NCI-H1417 treated with DMSO at 0.1 percent for 48 hours (cell line): ENCODE measurements around the gene GALNT15.

Experiments used
- DNase-seq: peaks from one replicate; lab custom pipeline; 2025; lab: John Stamatoyannopoulos, UW

The GALNT15 gene

DNA sequence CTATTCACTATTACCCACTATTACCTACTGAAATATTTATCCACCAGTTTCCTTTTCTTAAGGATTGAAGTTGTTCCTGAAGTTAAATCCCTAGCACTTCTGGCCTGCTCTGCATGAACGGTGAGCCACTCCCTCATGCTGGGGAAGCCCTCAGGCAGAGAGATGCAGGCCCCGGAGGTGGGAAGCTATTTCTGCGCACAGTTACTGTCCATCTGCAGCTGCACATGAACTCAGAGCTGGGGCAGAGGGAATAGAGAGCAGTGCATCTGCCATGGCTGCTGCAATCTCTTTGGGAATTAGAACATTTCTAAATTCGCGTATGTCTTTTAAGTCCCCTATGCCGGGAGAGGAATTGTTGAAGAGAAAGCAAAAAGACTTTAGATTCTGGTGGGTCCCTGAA is 6.3 kb upstream of the GALNT15 start:
- DNase-seq, result no peak

DNA sequence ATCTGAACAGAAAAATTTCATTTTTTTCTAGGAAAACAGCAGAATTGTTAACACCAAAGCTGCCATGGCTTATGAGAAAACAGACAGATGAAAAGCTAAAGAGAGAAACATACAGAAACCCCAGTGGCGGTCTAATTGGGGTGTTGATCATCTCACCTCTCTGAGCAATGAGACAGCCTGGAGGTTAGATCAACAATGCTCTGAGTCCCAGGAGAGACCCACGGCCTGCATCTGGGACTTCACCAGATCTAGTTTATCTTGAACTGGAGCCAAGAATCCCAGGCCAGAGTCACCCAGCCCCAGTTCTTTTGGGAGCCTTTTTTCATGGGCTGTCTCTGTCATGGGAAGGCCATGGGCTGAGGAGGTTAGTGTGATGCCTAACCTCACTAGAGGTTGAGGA is 3.5 kb upstream of the GALNT15 start:
- no peak for DNase-seq

- no peak for DNase-seq
Measured at GRCh38 chr3:16171825-16172224, 2.7 kb upstream of the GALNT15 start.

DNA sequence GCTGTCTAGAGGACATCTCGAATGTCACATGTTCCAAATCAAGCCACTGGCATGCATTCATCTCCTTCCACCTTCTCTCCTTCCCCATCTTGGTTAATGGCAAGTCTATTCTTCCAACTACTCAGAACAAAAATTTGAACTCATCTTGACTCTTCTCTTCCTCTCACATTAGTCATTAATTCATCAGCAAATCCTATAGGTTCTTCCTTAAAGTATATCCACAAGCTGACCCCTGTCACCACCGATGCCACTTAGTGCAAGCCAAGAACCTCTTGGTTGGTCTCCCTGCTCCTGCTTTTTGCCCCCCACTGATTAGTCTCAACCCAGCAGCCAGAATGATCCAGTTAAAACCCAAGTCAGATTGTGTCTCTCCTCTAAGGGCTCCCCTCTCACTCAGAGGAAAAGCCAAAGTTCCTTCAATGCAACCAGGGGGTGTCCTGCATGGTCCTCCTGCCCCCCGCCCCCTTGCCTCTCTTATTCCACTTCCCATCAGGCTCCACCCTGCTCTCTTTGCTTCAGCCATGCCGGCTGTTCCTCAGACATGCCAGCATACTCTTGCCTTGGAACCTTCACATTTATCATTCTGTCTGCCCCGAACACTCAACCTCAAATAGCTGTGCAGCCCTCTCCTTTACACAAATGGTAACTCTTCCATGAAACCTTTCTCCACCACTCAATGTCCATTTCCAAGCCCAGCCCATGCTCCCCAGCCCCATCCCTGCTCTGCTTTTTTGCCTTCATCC is 1.0 kb upstream of the GALNT15 start:
- DNase-seq, result no peak

DNA sequence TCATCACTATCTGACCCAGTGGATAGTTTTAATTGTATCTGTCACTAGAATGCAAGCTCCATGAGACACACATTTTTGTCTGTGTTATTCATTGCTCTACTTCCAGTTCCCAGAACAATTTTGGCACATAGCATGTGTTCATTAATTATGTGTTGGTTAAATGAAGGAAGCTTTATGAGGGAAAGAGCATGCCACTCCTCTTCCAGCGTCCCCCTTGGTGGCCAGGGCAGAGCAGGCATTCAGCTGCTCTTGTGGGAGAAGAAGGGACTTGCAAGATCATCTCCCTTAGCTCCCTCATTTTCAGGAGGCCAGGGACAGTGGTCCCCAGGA is 489 bp upstream of the GALNT15 start:
- no peak for DNase-seq

DNA sequence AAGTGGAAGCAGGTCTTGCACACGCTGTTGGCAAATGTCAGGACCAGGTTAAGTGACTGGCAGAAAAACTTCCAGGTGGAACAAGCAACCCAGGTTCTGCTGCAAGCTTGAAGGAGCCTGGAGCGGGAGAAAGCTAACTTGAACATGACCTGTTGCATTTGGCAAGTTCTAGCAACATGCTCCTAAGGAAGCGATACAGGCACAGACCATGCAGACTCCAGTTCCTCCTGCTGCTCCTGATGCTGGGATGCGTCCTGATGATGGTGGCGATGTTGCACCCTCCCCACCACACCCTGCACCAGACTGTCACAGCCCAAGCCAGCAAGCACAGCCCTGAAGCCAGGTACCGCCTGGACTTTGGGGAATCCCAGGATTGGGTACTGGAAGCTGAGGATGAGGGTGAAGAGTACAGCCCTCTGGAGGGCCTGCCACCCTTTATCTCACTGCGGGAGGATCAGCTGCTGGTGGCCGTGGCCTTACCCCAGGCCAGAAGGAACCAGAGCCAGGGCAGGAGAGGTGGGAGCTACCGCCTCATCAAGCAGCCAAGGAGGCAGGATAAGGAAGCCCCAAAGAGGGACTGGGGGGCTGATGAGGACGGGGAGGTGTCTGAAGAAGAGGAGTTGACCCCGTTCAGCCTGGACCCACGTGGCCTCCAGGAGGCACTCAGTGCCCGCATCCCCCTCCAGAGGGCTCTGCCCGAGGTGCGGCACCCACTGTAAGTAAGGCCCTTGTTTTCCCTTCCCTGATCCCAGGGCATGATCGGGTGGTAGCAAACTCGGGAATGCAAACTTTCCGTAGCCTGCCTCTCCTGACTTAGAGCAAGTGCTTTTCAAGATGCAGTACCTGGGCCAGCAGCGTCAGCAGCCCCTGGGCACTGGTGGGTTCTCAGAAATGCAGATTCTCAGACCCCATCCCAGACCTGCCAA is 759 bp downstream of the GALNT15 start:
- no peak for DNase-seq

DNA sequence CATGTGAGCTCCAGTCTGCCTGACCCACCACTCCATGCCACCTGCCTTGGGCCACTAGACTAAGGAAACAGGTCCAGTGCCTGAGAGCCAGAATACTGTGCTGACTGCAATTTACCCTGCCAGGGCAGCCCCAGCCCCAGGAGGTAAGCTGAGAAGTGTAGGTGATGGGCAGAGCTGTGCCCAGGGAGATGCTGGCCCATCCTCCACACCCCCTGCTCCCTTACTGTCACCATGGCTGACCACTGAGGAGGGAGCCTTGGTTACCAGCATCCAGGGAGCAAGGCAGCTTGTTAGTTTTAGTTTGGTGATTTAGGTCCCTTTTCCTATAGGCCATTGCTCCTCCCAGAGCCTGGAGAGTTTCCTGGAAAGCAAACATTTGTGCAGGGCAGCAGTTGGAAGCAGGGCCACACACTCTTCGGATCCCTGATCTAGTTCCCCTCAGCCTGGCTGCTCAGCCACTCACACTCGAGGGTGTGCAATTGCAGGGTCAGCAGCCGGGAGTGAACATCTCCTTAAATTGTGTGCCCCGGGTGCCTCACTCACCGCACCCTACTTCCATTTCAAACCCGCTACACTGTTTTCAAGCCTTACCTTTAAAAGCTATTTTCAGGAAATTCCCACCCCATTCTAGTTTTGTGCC is 2.0 kb downstream of the GALNT15 start:
- DNase-seq, result no peak

GRCh38 chr3:16177382-16177781 is 2.9 kb downstream of the GALNT15 start:
- no peak for DNase-seq

DNA sequence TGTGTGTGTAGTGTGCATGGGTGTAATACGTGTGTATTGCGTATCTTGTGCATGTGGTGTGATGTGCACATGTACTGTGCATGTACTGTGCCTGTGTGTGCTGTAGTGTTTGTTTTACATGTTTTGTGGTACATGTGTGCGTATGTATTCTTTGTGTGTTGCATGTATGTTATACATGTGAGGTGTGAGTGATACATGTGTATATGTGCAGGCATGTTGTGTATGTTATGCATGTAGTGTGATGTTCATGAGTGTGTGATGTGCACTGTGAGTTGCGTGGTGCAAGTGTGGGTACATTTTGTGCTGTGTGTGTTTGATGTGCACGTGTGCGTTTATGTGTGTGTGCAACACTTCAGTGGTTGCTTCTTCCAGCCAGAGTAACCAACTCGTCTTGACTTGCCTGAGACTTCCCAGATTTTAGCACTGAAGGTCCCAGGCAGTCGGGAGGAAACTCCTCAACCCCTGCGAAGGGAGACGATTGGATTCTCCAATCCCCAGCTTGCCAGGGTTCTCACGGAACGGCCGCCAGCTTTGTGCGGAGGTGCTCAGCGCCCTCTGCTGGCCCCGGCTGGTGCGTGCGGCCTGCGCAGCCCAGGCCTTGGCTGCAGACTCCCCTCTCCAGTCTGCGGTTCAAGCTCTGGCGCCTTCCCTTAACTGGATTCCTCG is 3.6 kb downstream of the GALNT15 start:
- DNase-seq, result no peak

GRCh38 chr3:16178628-16178988 is 4.1 kb downstream of the GALNT15 start:
- no peak for DNase-seq

DNA sequence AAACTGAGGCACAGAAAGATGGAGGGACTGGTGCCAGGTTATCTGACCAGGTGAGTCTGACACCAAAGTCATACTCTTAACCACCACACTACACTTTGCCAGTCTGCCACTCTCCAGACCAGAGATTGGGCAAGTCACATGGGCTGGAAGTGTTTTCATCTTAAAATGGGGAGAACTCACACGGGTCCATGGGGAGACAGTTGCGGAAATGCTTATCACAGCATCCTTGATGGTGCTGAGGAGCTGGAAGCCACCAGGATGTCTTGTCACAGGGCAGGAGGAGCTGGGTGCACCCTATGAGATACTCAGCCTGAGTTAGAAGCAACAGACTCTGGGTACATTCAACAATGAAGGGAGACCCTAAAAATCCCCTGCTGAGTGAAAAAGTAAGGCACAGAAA is 4.8 kb downstream of the GALNT15 start:
- no peak for DNase-seq

GRCh38 chr3:16179771-16180736 is 5.6 kb downstream of the GALNT15 start:
- no peak for DNase-seq

DNA sequence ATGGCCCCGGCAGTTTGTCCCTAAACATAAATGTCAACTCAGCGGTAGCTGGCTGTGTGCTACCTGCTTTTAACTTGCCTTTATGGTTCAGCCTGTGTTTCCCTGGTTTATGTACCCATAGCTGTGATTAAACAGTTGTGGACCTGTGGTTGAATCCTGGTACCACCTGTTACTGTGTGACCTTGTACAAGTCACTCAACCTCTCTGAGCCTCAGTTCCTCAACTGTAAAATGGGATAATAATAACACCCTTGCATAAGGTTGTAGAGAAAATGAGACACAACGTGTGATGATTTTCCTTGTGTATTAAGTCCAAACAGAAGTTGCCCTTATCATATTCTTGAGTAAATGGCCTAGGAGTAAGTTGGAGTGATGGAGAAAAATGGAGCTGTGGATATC is 6.3 kb downstream of the GALNT15 start:
- no peak for DNase-seq

DNA sequence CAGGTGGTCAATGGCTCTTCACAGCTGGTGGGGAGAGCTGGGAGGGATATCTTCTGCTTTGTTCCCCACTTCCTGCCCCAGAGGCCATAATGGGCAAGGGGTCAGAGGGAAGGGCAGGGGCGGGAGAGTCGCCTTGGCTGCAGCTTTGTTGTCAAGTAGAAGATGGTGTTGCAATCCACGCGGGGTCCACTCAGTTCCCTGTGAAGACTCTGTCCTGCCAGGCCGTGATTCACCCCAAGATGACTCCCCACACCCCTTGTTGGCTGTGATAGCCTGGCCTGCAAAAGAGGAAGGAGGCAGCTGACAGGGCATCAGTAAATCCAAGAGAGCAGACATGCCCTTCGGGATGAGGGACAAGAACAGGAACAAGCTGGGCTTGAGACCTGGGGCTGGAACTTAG is 6.9 kb downstream of the GALNT15 start:
- no peak for DNase-seq

- no peak for DNase-seq
Measured at GRCh38 chr3:16182183-16182582, 7.7 kb downstream of the GALNT15 start.

- DNase-seq, result no peak
Measured at GRCh38 chr3:16182612-16183011, 8.1 kb downstream of the GALNT15 start.

DNA sequence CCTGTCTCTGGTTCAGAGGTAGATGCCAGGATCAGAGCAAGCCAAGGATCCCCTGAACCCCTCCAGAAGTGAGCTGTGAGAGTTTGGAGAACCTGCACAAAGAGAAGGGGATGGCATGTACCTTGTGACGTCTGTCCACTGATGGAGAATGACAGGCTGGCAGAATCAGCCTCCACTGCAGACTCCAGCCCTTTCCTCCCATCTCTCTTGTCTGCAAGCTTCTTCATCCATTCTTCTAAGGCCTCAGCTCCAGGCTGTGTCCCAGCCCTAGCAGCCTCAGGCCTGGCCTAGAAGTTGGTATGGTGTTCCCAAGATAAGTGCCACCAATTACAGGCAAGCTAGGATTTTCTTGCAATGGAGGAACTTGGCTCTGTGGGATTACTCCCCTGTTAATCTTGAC is 8.6 kb downstream of the GALNT15 start:
- DNase-seq, result no peak

- DNase-seq, result no peak
Measured at GRCh38 chr3:16183601-16184270, 9.3 kb downstream of the GALNT15 start.

DNA sequence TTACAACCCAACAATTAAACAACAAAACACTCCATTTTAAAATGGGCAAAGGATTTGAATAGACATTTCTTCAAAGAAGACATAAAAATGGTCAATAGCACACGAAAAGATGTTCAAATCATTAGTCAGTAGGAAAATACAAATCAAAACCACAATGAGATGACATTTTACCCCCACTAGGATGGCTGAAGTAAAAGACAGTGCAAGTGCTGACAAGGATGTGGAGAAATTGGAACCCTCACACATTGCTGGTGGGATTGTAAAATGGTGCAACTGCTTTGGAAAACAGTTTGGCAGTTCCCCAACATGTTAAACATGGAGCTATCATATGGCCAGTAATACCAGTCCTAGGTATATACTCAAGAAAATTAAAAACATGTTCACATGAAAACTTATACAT is 11.6 kb downstream of the GALNT15 start:
- no peak for DNase-seq

- DNase-seq, result no peak
Measured at GRCh38 chr3:16186565-16186964, 12.1 kb downstream of the GALNT15 start.
